ENCODE measurements around the gene COA7.

DNA sequence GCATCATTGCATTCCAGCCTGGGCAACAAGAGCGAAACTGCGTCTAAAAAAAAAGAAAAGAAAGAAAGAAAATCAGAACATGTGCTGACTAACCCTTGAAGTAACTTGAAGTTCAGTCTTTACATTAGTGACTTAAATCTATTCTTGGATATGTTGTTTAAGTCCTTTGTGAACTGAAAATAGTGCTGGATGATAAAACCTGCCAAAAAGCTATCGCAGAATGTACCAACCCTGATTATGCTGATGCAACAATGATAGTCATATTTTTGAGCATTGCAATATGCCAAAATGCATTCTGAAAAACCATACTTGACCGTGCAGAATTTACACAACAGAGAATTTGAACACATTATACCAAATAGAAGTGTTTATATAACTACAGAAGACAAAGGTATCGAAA is 34.4 kb downstream of the COA7 start:
- TF ChIP-seq, protein P1, sequence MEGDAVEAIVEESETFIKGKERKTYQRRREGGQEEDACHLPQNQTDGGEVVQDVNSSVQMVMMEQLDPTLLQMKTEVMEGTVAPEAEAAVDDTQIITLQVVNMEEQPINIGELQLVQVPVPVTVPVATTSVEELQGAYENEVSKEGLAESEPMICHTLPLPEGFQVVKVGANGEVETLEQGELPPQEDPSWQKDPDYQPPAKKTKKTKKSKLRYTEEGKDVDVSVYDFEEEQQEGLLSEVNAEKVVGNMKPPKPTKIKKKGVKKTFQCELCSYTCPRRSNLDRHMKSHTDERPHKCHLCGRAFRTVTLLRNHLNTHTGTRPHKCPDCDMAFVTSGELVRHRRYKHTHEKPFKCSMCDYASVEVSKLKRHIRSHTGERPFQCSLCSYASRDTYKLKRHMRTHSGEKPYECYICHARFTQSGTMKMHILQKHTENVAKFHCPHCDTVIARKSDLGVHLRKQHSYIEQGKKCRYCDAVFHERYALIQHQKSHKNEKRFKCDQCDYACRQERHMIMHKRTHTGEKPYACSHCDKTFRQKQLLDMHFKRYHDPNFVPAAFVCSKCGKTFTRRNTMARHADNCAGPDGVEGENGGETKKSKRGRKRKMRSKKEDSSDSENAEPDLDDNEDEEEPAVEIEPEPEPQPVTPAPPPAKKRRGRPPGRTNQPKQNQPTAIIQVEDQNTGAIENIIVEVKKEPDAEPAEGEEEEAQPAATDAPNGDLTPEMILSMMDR (IDR thresholded peaks at IDR 0.05): no peak
- TF ChIP-seq POLR2AphosphoS5 (IDR thresholded peaks at IDR 0.05): no peak
